ENCODE data around the gene ZBTB16. TPM values are rescaled to one million over a fixed set of nuclear protein-coding genes. Genes with fewer than 3 reads are reported as not detected.

Gene ZBTB16
- total and polyA plus RNA-seq, 4 donors, result 8.9 to 140 (median 34.5) TPM

GRCh38 chr11:114098927-114099326, 39.4 kb downstream of the ZBTB16 start (continued):
- TF ChIP-seq, protein P1, sequence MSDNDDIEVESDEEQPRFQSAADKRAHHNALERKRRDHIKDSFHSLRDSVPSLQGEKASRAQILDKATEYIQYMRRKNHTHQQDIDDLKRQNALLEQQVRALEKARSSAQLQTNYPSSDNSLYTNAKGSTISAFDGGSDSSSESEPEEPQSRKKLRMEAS (IDR thresholded peaks at IDR 0.05), result peak; percentile 97
- TF ChIP-seq NR2F2 (IDR thresholded peaks at IDR 0.05) (peak; percentile 28), ATF3 (IDR thresholded peaks at IDR 0.05) (peak; percentile 52), TAF1 (conservative IDR thresholded peaks at IDR 0.05) (peak; percentile 44)

DNA sequence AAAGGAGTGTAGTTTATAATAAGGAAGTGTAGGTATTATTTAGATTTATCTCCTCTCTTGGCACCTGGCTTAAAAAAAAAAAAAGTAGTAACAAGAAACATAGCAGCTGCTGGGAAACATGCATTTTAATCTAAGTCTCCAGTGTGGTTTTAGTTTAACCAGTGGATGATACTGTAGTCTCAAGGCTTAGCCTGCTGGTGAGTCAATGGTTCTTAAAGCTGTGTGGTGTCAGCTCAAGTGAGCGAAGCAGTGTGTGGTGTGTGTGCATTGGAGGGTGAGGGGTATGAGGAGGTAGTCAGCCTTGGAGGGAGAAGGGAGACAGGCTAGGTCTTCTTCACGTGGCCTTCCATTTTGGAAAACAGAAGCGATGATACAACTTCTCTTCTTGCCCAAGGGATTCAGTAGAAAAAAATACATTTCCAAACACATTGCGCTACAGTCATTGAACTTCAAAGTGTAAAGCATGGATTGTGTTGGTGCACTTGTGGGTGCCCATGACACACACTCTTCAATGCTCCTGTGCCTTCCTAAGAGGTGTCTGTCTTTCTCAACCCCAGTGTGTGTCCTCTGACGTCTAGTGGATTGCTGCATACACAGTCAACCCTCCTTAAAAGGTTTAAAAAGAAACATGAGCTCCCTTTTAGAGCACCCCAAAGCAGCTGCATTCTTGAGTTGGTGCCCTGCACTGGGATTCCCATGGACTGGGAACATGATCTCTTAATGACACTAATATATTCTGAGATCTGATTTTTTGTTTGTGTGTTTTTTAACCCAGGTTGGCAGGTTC, 40.1 kb downstream of the ZBTB16 start:
- DNase-seq (ENCODE audit: low spot score), result no peak
- H3K27ac ChIP-seq (ENCODE audit: low read depth in 1 of 2, low read length in 2 of 2), result peak overlapping the region; percentile 55 to 67
- peak overlapping the region in 1 of 2 donors; percentile 54 for H3K9ac ChIP-seq (ENCODE audit: low read depth in 1 of 2, low read length in 2 of 2)
- H3K9me3 ChIP-seq (ENCODE audit: control insufficient read depth in 4 of 4, low read length in 3 of 4), result no peaks in the 10 kb centered on the region
- peaks cover 0 to 4% (median 1%) of the 10 kb centered on the region in 4 donors for H3K36me3 ChIP-seq (ENCODE audit: control insufficient read depth in 4 of 4, insufficient read depth in 3 of 4, low read depth in 1 of 4, low read length in 3 of 4)
- peak; percentile 3 for TF ChIP-seq TAF1 (conservative IDR thresholded peaks at IDR 0.05)
- no peak for TF ChIP-seq JUND (IDR thresholded peaks at IDR 0.05)
- H3K4me1 ChIP-seq (ENCODE audit: control insufficient read depth in 4 of 4, insufficient read depth in 4 of 4, low read length in 3 of 4), result peaks cover 14 to 68% (median 39%) of the 10 kb centered on the region in 4 donors
- WGBS, result 73% methylated on average over 5 of the region's 5 CpGs
- no peak overlapping the region for H3K4me3 ChIP-seq (ENCODE audit: low read depth in 1 of 3, low read length in 3 of 3)
- H3K27me3 ChIP-seq (ENCODE audit: control insufficient read depth in 4 of 4, insufficient read depth in 4 of 4, low read length in 3 of 4), result no peaks in the 10 kb centered on the region

DNA sequence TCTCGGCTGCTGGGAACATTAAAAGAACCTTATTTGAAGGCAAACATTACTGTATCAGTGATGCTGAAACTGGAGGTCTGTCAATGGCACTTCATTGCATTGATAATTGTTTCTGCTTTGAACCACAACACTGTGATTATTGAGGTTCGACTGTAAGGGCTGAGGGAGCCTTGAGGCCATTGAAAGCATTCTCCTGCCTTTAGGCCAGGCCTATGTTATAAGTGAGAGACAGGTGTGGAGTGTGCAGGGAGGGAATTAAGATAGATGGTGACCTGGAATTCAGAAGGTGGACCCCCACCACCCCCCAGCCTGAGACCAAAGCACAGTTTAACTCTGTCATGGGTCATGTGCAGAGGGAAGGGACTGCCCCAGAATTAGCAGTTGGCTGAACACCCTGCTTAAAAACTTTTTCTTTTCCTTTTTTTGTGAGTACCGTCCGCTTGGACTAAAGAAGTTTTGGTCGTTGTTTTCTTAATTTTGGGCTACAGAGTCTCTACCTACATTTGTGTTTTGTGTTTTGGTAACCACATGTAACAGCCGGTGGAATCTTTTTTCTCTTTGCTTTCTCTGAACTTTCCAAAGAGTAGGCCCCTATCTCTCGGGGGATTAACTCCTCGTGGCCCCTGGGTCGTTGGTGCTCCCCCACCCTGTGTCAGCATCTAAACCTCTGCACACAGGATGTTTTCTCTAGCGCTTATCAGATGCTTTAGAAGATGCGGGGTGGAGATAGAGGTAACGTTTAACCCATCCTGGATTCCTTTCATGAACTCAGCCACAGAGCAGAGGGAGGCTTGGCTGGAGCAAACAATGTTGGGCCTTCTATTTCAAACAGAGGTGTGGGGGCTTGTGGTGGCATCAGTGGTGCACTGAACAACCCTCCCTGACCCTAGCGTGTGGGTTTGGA, 43.7 kb downstream of the ZBTB16 start:
- TF ChIP-seq, protein P2, sequence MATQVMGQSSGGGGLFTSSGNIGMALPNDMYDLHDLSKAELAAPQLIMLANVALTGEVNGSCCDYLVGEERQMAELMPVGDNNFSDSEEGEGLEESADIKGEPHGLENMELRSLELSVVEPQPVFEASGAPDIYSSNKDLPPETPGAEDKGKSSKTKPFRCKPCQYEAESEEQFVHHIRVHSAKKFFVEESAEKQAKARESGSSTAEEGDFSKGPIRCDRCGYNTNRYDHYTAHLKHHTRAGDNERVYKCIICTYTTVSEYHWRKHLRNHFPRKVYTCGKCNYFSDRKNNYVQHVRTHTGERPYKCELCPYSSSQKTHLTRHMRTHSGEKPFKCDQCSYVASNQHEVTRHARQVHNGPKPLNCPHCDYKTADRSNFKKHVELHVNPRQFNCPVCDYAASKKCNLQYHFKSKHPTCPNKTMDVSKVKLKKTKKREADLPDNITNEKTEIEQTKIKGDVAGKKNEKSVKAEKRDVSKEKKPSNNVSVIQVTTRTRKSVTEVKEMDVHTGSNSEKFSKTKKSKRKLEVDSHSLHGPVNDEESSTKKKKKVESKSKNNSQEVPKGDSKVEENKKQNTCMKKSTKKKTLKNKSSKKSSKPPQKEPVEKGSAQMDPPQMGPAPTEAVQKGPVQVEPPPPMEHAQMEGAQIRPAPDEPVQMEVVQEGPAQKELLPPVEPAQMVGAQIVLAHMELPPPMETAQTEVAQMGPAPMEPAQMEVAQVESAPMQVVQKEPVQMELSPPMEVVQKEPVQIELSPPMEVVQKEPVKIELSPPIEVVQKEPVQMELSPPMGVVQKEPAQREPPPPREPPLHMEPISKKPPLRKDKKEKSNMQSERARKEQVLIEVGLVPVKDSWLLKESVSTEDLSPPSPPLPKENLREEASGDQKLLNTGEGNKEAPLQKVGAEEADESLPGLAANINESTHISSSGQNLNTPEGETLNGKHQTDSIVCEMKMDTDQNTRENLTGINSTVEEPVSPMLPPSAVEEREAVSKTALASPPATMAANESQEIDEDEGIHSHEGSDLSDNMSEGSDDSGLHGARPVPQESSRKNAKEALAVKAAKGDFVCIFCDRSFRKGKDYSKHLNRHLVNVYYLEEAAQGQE (IDR thresholded peaks at IDR 0.05), result no peak
- TF ChIP-seq ZBTB33 (IDR thresholded peaks at IDR 0.05), result no peak
- TF ChIP-seq, protein P3, sequence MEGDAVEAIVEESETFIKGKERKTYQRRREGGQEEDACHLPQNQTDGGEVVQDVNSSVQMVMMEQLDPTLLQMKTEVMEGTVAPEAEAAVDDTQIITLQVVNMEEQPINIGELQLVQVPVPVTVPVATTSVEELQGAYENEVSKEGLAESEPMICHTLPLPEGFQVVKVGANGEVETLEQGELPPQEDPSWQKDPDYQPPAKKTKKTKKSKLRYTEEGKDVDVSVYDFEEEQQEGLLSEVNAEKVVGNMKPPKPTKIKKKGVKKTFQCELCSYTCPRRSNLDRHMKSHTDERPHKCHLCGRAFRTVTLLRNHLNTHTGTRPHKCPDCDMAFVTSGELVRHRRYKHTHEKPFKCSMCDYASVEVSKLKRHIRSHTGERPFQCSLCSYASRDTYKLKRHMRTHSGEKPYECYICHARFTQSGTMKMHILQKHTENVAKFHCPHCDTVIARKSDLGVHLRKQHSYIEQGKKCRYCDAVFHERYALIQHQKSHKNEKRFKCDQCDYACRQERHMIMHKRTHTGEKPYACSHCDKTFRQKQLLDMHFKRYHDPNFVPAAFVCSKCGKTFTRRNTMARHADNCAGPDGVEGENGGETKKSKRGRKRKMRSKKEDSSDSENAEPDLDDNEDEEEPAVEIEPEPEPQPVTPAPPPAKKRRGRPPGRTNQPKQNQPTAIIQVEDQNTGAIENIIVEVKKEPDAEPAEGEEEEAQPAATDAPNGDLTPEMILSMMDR (IDR thresholded peaks at IDR 0.05; ENCODE audit: low read depth, low read length, missing input control), result no peak
- no peak for TF ChIP-seq SP1 (IDR thresholded peaks at IDR 0.05)
- no peak for TF ChIP-seq HNF4G (IDR thresholded peaks at IDR 0.05)
- no peak for TF ChIP-seq ATF3 (IDR thresholded peaks at IDR 0.05)
- no peak for TF ChIP-seq GABPA (IDR thresholded peaks at IDR 0.05 in 1 of 2, conservative IDR thresholded peaks at IDR 0.05 in 1 of 2)
- TF ChIP-seq, protein P1 (IDR thresholded peaks at IDR 0.05), result no peak
- TF ChIP-seq RAD21 (IDR thresholded peaks at IDR 0.05), result no peak
- TF ChIP-seq JUND (IDR thresholded peaks at IDR 0.05), result no peak
- TF ChIP-seq EGR1 (IDR thresholded peaks at IDR 0.05; ENCODE audit: low read depth in 2 of 2), result no peak
- no peak for TF ChIP-seq RXRA (IDR thresholded peaks at IDR 0.05)
- TF ChIP-seq YY1 (IDR thresholded peaks at IDR 0.05), result no peak
- no peak for TF ChIP-seq NR2F2 (IDR thresholded peaks at IDR 0.05)
- TF ChIP-seq FOXA2 (IDR thresholded peaks at IDR 0.05), result no peak
- TF ChIP-seq TAF1 (conservative IDR thresholded peaks at IDR 0.05), result no peak
- TF ChIP-seq HNF4A (conservative IDR thresholded peaks at IDR 0.05), result no peak
- Histone ChIP-seq H3K36me3 (ENCODE audit: control insufficient read depth in 4 of 4, insufficient read depth in 3 of 4, low read depth in 1 of 4, low read length in 3 of 4) (peaks cover 0 to 2% (median 0%) of the 10 kb centered on the region in 4 donors), H3K4me3 (ENCODE audit: low read depth in 1 of 3, low read length in 3 of 3) (no peak overlapping the region), H3K27me3 (ENCODE audit: control insufficient read depth in 4 of 4, insufficient read depth in 4 of 4, low read length in 3 of 4) (no peaks in the 10 kb centered on the region), H3K9ac (ENCODE audit: low read depth in 1 of 2, low read length in 2 of 2) (no peak overlapping the region), H3K4me1 (ENCODE audit: control insufficient read depth in 4 of 4, insufficient read depth in 4 of 4, low read length in 3 of 4) (peaks cover 24 to 66% (median 39%) of the 10 kb centered on the region in 4 donors), H3K27ac (ENCODE audit: low read depth in 1 of 2, low read length in 2 of 2) (no peak overlapping the region), H3K9me3 (ENCODE audit: control insufficient read depth in 4 of 4, low read length in 3 of 4) (no peaks in the 10 kb centered on the region)
- 75% methylated on average over 13 of the region's 13 CpGs for WGBS
- DNase-seq (ENCODE audit: low spot score), result no peak

Data from liver (tissue), 9 donors.